Naive thymus-derived CD4-positive, alpha-beta T cell (primary cell): Measurements from ENCODE around the gene HSDL1. TPM values are rescaled to one million over a fixed set of nuclear protein-coding genes. Genes with fewer than 3 reads are reported as not detected.

Source experiments
- ATAC-seq: fragments of 150-1000 bp; cut with Tn5 transposase; 2 replicates; pipeline ENCODE4 v1.10.0; 2021; ENCODE audit warnings: mild to moderate bottlenecking, moderate library complexity
- CTCF ChIA-PET: fragments of 350-600 bp; sonication (Branson Sonifier 250); formaldehyde crosslinking; loops from one replicate; lab custom pipeline; 2021; ENCODE audit warnings: antibody characterized with exemption; lab: Charles Lee
- POLR2A ChIA-PET: fragments of 350-600 bp; sonication (Branson Sonifier 250); formaldehyde crosslinking; loops from one replicate; lab custom pipeline; 2021; ENCODE audit warnings: antibody characterized with exemption, inconsistent platforms; lab: Charles Lee
- DNase-seq, 9 donors: peaks; one replicate each; pipeline versions ENCODE4 v3.0.0 to v3.0.0-alpha.2; 2020 to 2022; ENCODE audit warnings: mixed read lengths in 1 of 9
- H3K27ac ChIP-seq: one replicate; pipeline ENCODE4 v1.7.0; 2013; ENCODE audit warnings: mild to moderate bottlenecking, low read depth, low read length, moderate library complexity
- H3K27me3 ChIP-seq, 2 donors: one replicate each; pipeline ENCODE4 v1.7.0; 2013; ENCODE audit warnings: low read length in 2 of 2, mild to moderate bottlenecking in 2 of 2, moderate library complexity in 2 of 2; ENCODE audit not compliant: control insufficient read depth in 2 of 2, insufficient read depth in 2 of 2
- H3K36me3 ChIP-seq, 3 experiments: 1 replicate in 2 of 3; 2 replicates in 1 of 3; pipeline ENCODE4 v1.7.0; 2013; ENCODE audit warnings: low read length in 3 of 3, mild to moderate bottlenecking in 3 of 3, moderate library complexity in 1 of 3; ENCODE audit not compliant: insufficient read depth in 3 of 3, control insufficient read depth in 2 of 3
- H3K4me1 ChIP-seq, 2 donors: one replicate each; pipeline ENCODE4 v1.7.0; 2013; ENCODE audit warnings: low read length in 2 of 2, mild to moderate bottlenecking in 2 of 2, moderate library complexity in 1 of 2; ENCODE audit not compliant: control insufficient read depth in 2 of 2, insufficient read depth in 2 of 2
- H3K4me3 ChIP-seq: 2 replicates; pipeline ENCODE4 v1.7.0; 2013; ENCODE audit warnings: mild to moderate bottlenecking, low read length
- H3K9me3 ChIP-seq, 3 experiments: 1 replicate in 2 of 3; 2 replicates in 1 of 3; pipeline ENCODE4 v1.7.0; 2013; ENCODE audit warnings: low read length in 3 of 3; ENCODE audit not compliant: control insufficient read depth in 2 of 3
- H3K27ac Mint-ChIP-seq, 9 donors: one replicate each; pipeline ENCODE4 v1.8.0; 2020 to 2022; ENCODE audit warnings: mixed read lengths in 9 of 9, mild to moderate bottlenecking in 8 of 9, moderate library complexity in 5 of 9, inconsistent platforms in 2 of 9
- H3K27me3 Mint-ChIP-seq, 5 donors: one replicate each; pipeline ENCODE4 v1.8.0; 2021 to 2022; ENCODE audit warnings: mixed read lengths in 5 of 5, mild to moderate bottlenecking in 1 of 5
- H3K36me3 Mint-ChIP-seq, 5 donors: one replicate each; pipeline ENCODE4 v1.8.0; 2020 to 2022; ENCODE audit warnings: mixed read lengths in 5 of 5, mild to moderate bottlenecking in 3 of 5, inconsistent platforms in 1 of 5
- H3K4me1 Mint-ChIP-seq, 7 donors: one replicate each; pipeline ENCODE4 v1.8.0; 2020 to 2022; ENCODE audit warnings: mixed read lengths in 7 of 7, mild to moderate bottlenecking in 3 of 7, inconsistent platforms in 1 of 7
- H3K4me3 Mint-ChIP-seq, 10 donors: one replicate each; pipeline ENCODE4 v1.8.0; 2020 to 2022; ENCODE audit warnings: mild to moderate bottlenecking in 10 of 10, mixed read lengths in 10 of 10, moderate library complexity in 6 of 10, inconsistent platforms in 2 of 10
- H3K9me3 Mint-ChIP-seq, 11 donors: one replicate each; pipeline ENCODE4 v1.8.0; 2020 to 2022; ENCODE audit warnings: mixed read lengths in 11 of 11, mild to moderate bottlenecking in 4 of 11, inconsistent platforms in 1 of 11, moderate library complexity in 1 of 11
- intact Hi-C, 2 donors: fragments of 100-400 bp; cut with micrococcal nuclease; formaldehyde crosslinking; loops; one replicate each; pipeline ENCODE4 v1.15.1; 2023
- polyA plus RNA-seq, 2 donors: library from polyadenylated mRNA; unstranded; fragments of 300-500 nt; fragmentation: Illumina TruSeq; gene quantifications; one replicate each; pipeline ENCODE4 v1.2.3, GENCODE V29; 2021
- total RNA-seq, 6 experiments: library from RNA in 5 of 6; stranded (reverse) in 5 of 6; gene quantifications; 1 replicate in 5 of 6; 2 replicates in 1 of 6; pipeline ENCODE4 v1.2.3 and lab custom pipeline; 2021 to 2026

The HSDL1 gene
- total and polyA plus RNA-seq, 7 experiments from 2014 or later, result 10.1 to 26.6 (median 13.6) TPM

GRCh38 chr16:84075376-84075775 lies 69.6 kb downstream of the HSDL1 start:
- no peak for DNase-seq
- Histone ChIP-seq H3K9me3 (no peaks in the 10 kb centered on the region), H3K4me3 (no peak overlapping the region), H3K27ac (no peak overlapping the region), H3K27me3 (no peaks in the 10 kb centered on the region), H3K4me1 (no peaks in the 10 kb centered on the region), H3K36me3 (peaks cover 12 to 86% (median 25%) of the 10 kb centered on the region in 3 experiments)
- Mint-ChIP-seq H3K4me3 (no peak overlapping the region), H3K27ac (peak overlapping the region in 1 of 9 donors; percentile 14), H3K9me3 (no peaks in the 10 kb centered on the region), H3K27me3 (no peaks in the 10 kb centered on the region), H3K4me1 (peaks cover 7 to 33% (median 18%) of the 10 kb centered on the region in 7 donors), H3K36me3 (peaks cover 14 to 61% (median 18%) of the 10 kb centered on the region in 5 donors)
- ChIA-PET CTCF (no interaction called here), POLR2A (interaction anchor here (0.6 kb wide), 1 partner anchor 8 kb away, joined by 3 read pairs; no protein-coding TSS in a partner anchor)
- no peak for ATAC-seq
- intact Hi-C loops, result no loop called here

GRCh38 chr16:84074721-84075120 lies 70.3 kb downstream of the HSDL1 start:
- H3K36me3 Mint-ChIP-seq, result peaks cover 12 to 59% (median 18%) of the 10 kb centered on the region in 5 donors
- peaks cover 12 to 86% (median 28%) of the 10 kb centered on the region in 3 experiments for H3K36me3 ChIP-seq

More at GRCh38 chr16:84074721-84075120, 70.3 kb downstream of the HSDL1 start:
- Mint-ChIP-seq H3K27ac (peak overlapping the region in 1 of 9 donors; percentile 59), H3K9me3 (no peaks in the 10 kb centered on the region), H3K27me3 (no peaks in the 10 kb centered on the region), H3K4me3 (no peak overlapping the region), H3K4me1 (peaks cover 2 to 28% (median 13%) of the 10 kb centered on the region in 7 donors)
- ATAC-seq, result no peak
- Histone ChIP-seq H3K27ac (no peak overlapping the region), H3K9me3 (no peaks in the 10 kb centered on the region), H3K4me3 (no peak overlapping the region), H3K27me3 (no peaks in the 10 kb centered on the region), H3K4me1 (no peaks in the 10 kb centered on the region)
- POLR2A ChIA-PET, result interaction anchor here (0.6 kb wide), 1 partner anchor 9 kb away, joined by 3 read pairs; no protein-coding TSS in a partner anchor
- no peak for DNase-seq
- CTCF ChIA-PET, result no interaction called here
- intact Hi-C loops, result no loop called here

Other genes with a start within 250 kb of the HSDL1 start
- gene MLYCD, start 246.1 kb downstream of the HSDL1 start, total RNA-seq, result 10 to 100 TPM in 2 of 5 experiments, 1 to 10 TPM in 3; 6.6 to 11.4 (median 8.1) TPM
- gene MLYCD, start 246.1 kb downstream of the HSDL1 start, polyA plus RNA-seq, result 1 to 10 TPM; 1.8 to 2.6 TPM
- 1 to 10 TPM in 3 of 5 experiments, under 1 TPM in 2; 0.34 to 8.4 (median 1.3) TPM for gene OSGIN1, start 191.9 kb downstream of the HSDL1 start, total RNA-seq
- under 1 TPM in 1 of 2 donors, not detected in 1; 0.59 TPM for gene OSGIN1, start 191.9 kb downstream of the HSDL1 start, polyA plus RNA-seq
- gene NECAB2, start 176.9 kb downstream of the HSDL1 start, total RNA-seq, result not detected
- gene NECAB2, start 176.9 kb downstream of the HSDL1 start, polyA plus RNA-seq, result not detected
- gene SLC38A8, start 102.4 kb downstream of the HSDL1 start, total RNA-seq, result not detected
- not detected for gene SLC38A8, start 102.4 kb downstream of the HSDL1 start, polyA plus RNA-seq
- gene MBTPS1, start 28.2 kb downstream of the HSDL1 start, total RNA-seq, result 100 to 1,000 TPM in 4 of 5 experiments, 10 to 100 TPM in 1; 65.3 to 157 (median 138) TPM
- gene MBTPS1, start 28.2 kb downstream of the HSDL1 start, polyA plus RNA-seq, result 10 to 100 TPM; 48.6 to 89.4 TPM
- gene DNAAF1, start 131 bp upstream of the HSDL1 start, total RNA-seq, result 1 to 10 TPM in 1 of 5 experiments, under 1 TPM in 1, not detected in 3; 0.66 to 2.2 TPM
- under 1 TPM; 0.06 to 0.09 TPM for gene DNAAF1, start 131 bp upstream of the HSDL1 start, polyA plus RNA-seq
- gene TAF1C, start 41.9 kb upstream of the HSDL1 start, total RNA-seq, result 100 to 1,000 TPM in 2 of 5 experiments, 10 to 100 TPM in 3; 62.6 to 127 (median 85.4) TPM
- gene TAF1C, start 41.9 kb upstream of the HSDL1 start, polyA plus RNA-seq, result 10 to 100 TPM in 1 of 2 donors, 1 to 10 TPM in 1; 8.0 to 15.8 TPM
- under 1 TPM in 2 of 5 experiments, not detected in 3; 0.11 to 0.16 TPM for gene ADAD2, start 46.0 kb upstream of the HSDL1 start, total RNA-seq
- not detected for gene ADAD2, start 46.0 kb upstream of the HSDL1 start, polyA plus RNA-seq
- gene KCNG4, start 94.8 kb upstream of the HSDL1 start, total RNA-seq, result not detected
- gene KCNG4, start 94.8 kb upstream of the HSDL1 start, polyA plus RNA-seq, result not detected
- not detected for gene WFDC1, start 149.7 kb upstream of the HSDL1 start, total RNA-seq
- not detected for gene WFDC1, start 149.7 kb upstream of the HSDL1 start, polyA plus RNA-seq
- not detected for gene ATP2C2, start 223.4 kb upstream of the HSDL1 start, total RNA-seq
- under 1 TPM in 1 of 2 donors, not detected in 1; 0.20 TPM for gene ATP2C2, start 223.4 kb upstream of the HSDL1 start, polyA plus RNA-seq